ENCODE data around the gene ACCS. TPM values are rescaled to one million over a fixed set of nuclear protein-coding genes. Genes with fewer than 3 reads are reported as not detected.

Gene ACCS
- total RNA-seq, 1 experiment from 2014 or later: 7.5 TPM

- H3K79me1 ChIP-seq (ENCODE audit: insufficient read depth, low read depth, low read length, poor library complexity, severe bottlenecking): no peaks in the 10 kb centered on the region
- no peaks in the 10 kb centered on the region for H3K9me3 ChIP-seq (ENCODE audit: control insufficient read depth, low read depth, low read length)
- no peaks in the 10 kb centered on the region for H3K27me3 ChIP-seq (ENCODE audit: insufficient read depth, low read length)
- no peak overlapping the region for H3T11ph ChIP-seq (ENCODE audit: low read length)
- WGBS (ENCODE audit: extremely low coverage, insufficient read length, low lambda C conversion rate): no CpG with 5 or more reads among the region's 10 CpGs
- H2BK5ac ChIP-seq (ENCODE audit: insufficient read length, low read length): no peak overlapping the region
- no peak for DNase-seq
- no peak overlapping the region for H4K91ac ChIP-seq (ENCODE audit: insufficient read length, low read depth, low read length)
- no peak overlapping the region for H4K5ac ChIP-seq (ENCODE audit: insufficient read length, low read depth, low read length)
- H2BK15ac ChIP-seq (ENCODE audit: low read depth, low read length): no peak overlapping the region
- Mint-ChIP-seq H3K27me3 (ENCODE audit: low read depth) (peaks cover 4% of the 10 kb centered on the region; the same call in 1 of the 2 replicates), H3K9me3 (peaks cover 7 to 9% of the 10 kb centered on the region in 2 experiments), H3K36me3 (ENCODE audit: insufficient read depth in 1 of 3, low read depth in 3 of 3) (peaks cover 5 to 12% (median 7%) of the 10 kb centered on the region in 3 experiments; a peak in 6 of 7 replicates), H3K27ac (no peak overlapping the region), H3K4me3 (no peak overlapping the region), H3K4me1 (peaks cover 8 to 9% of the 10 kb centered on the region in 2 experiments)
- H3K14ac ChIP-seq (ENCODE audit: insufficient read depth, low read length): no peak overlapping the region
- H2BK120ac ChIP-seq (ENCODE audit: low read depth, low read length, poor library complexity, severe bottlenecking): no peak overlapping the region
- H3K56ac ChIP-seq (ENCODE audit: insufficient read length, low read depth, low read length): no peak overlapping the region
- no peak overlapping the region for H3K23ac ChIP-seq (ENCODE audit: insufficient read length, low read depth, low read length)
- H3K9ac ChIP-seq (ENCODE audit: extremely low read depth, insufficient read length, low read length): no peak overlapping the region
- no peak overlapping the region for H2AFZ ChIP-seq (ENCODE audit: low read length)
- H4K20me1 ChIP-seq (ENCODE audit: control insufficient read depth, insufficient read depth, insufficient read length): no peaks in the 10 kb centered on the region
- no peaks in the 10 kb centered on the region for H3K4me1 ChIP-seq (ENCODE audit: insufficient read depth, low read length)
- no peaks in the 10 kb centered on the region for H3K23me2 ChIP-seq (ENCODE audit: insufficient read length, low read depth, low read length, poor library complexity, severe bottlenecking)
- no peak overlapping the region for H4K8ac ChIP-seq (replicated peaks; ENCODE audit: insufficient read length, low read depth, low read length)
- H2BK12ac ChIP-seq (ENCODE audit: insufficient read length, low read depth, low read length): no peak overlapping the region
- no peak overlapping the region for H3K4ac ChIP-seq (ENCODE audit: low read depth, low read length)
- H3K4me2 ChIP-seq (ENCODE audit: insufficient read depth, insufficient read length, low read length): no peak overlapping the region
- no peaks in the 10 kb centered on the region for H3K79me2 ChIP-seq (ENCODE audit: insufficient read depth, low read length)
- H3K27ac ChIP-seq (ENCODE audit: insufficient read length, low read depth, low read length): no peak overlapping the region
- no peak overlapping the region for H2BK20ac ChIP-seq (ENCODE audit: low read depth, low read length, poor library complexity, severe bottlenecking)
- TF ChIP-seq CTCF (conservative IDR thresholded peaks at IDR 0.05): no peak
- no peak overlapping the region for H2AK5ac ChIP-seq (ENCODE audit: insufficient read length, low read length)
- no peak overlapping the region for H3K18ac ChIP-seq (ENCODE audit: insufficient read length, low read depth, low read length)
Observed at GRCh38 chr11:44083433-44083832, 17.4 kb downstream of the ACCS start.

Data from H9 (cell line).